Keratinocyte (primary cell): ENCODE measurements around the gene TMX1. TPM values are rescaled to one million over a fixed set of nuclear protein-coding genes. Genes with fewer than 3 reads are reported as not detected.

Experiments used
- DNase-seq: peaks from one replicate; pipeline ENCODE4 v3.0.0-alpha.2; 2011; ENCODE audit warnings: low read depth, missing footprints, low spot score
- FAIRE-seq: peaks from 2 replicates; lab custom pipeline; 2011; peaks lifted over from hg19 to GRCh38; lab: Jason Lieb, UNC
- H2AFZ ChIP-seq: 2 replicates; pipeline ENCODE4 v1.6.0; 2012; ENCODE audit warnings: low read length, control low read depth, inconsistent platforms; ENCODE audit not compliant: control insufficient read depth
- H3K27ac ChIP-seq: 2 replicates; pipeline ENCODE4 v1.5.1; 2011; ENCODE audit warnings: low read length; ENCODE audit not compliant: control insufficient read depth, insufficient read depth
- H3K27me3 ChIP-seq: 3 replicates; pipeline ENCODE4 v1.6.0; 2011; ENCODE audit warnings: low read length; ENCODE audit not compliant: control insufficient read depth, insufficient read depth; ENCODE audit errors: extremely low read depth
- H3K36me3 ChIP-seq, 2 experiments: 2 replicates in 1 of 2; 3 replicates in 1 of 2; pipeline ENCODE4 v1.5.1; 2011; ENCODE audit warnings: low read length in 2 of 2, mild to moderate bottlenecking in 1 of 2; ENCODE audit not compliant: control insufficient read depth in 2 of 2, insufficient read depth in 2 of 2; ENCODE audit errors: extremely low read depth in 1 of 2
- H3K4me1 ChIP-seq: 3 replicates; pipeline ENCODE4 v1.5.1; 2011; ENCODE audit warnings: low read length; ENCODE audit not compliant: control insufficient read depth, insufficient read depth; ENCODE audit errors: extremely low read depth
- H3K4me2 ChIP-seq: 3 replicates; pipeline ENCODE4 v1.6.0; 2011; ENCODE audit warnings: low read depth, low read length; ENCODE audit not compliant: control insufficient read depth, insufficient read depth; ENCODE audit errors: extremely low read depth
- H3K4me3 ChIP-seq, 3 experiments: fragments of 200-600 bp in 1 of 3; sonication (generic) in 1 of 3; 2 replicates in 2 of 3; 3 replicates in 1 of 3; pipeline ENCODE4 v1.5.1; 2011 to 2016; ENCODE audit warnings: low read length in 3 of 3, mild to moderate bottlenecking in 3 of 3, control low read depth in 2 of 3, inconsistent platforms in 1 of 3, low read depth in 1 of 3, mixed read lengths in 1 of 3, mixed run types in 1 of 3, moderate library complexity in 1 of 3; ENCODE audit not compliant: control insufficient read depth in 2 of 3, insufficient read depth in 2 of 3; ENCODE audit errors: extremely low read depth in 1 of 3
- H3K79me2 ChIP-seq: 2 replicates; pipeline ENCODE4 v1.6.0; 2012; ENCODE audit warnings: low read length; ENCODE audit not compliant: control insufficient read depth, insufficient read depth
- H3K9ac ChIP-seq: 3 replicates; pipeline ENCODE4 v1.6.0; 2011; ENCODE audit warnings: low read length; ENCODE audit not compliant: control insufficient read depth, insufficient read depth; ENCODE audit errors: extremely low read depth
- H3K9me1 ChIP-seq: 3 replicates; pipeline ENCODE4 v1.6.0; 2011; ENCODE audit warnings: low read length; ENCODE audit not compliant: control insufficient read depth, insufficient read depth; ENCODE audit errors: extremely low read depth
- H3K9me3 ChIP-seq: 2 replicates; pipeline ENCODE4 v1.5.1; 2012; ENCODE audit warnings: low read depth, low read length; ENCODE audit not compliant: control insufficient read depth
- H4K20me1 ChIP-seq: 3 replicates; pipeline ENCODE4 v1.6.0; 2011; ENCODE audit warnings: low read length; ENCODE audit not compliant: control insufficient read depth, insufficient read depth; ENCODE audit errors: extremely low read depth
- CTCF ChIP-seq, 3 experiments: IDR thresholded peaks in 1 of 3; conservative IDR thresholded peaks in 1 of 3; optimal IDR thresholded peaks in 1 of 3; 2 replicates in 2 of 3; 3 replicates in 1 of 3; pipeline versions ENCODE3 to v1.5.1; 2011; ENCODE audit warnings: low read length in 3 of 3, mild to moderate bottlenecking in 3 of 3, moderate library complexity in 2 of 3, control low read depth in 1 of 3, inconsistent platforms in 1 of 3; ENCODE audit not compliant: insufficient read depth in 2 of 3; ENCODE audit errors: extremely low read depth in 1 of 3
- EZH2 ChIP-seq: IDR thresholded peaks from one replicate; pipeline ENCODE4 v1.6.1; 2012; ENCODE audit warnings: inconsistent platforms, mild to moderate bottlenecking, low read length, moderate library complexity
- dilution Hi-C: fragments of 300-500 bp; cut with MboI; formaldehyde crosslinking; loops from one replicate; pipeline ENCODE4 v1.7.0; 2020; ENCODE audit warnings: low sequenced_read_pairs; ENCODE audit not compliant: extremely low pct_ligation_motif_present
- polyA plus RNA-seq, 5 experiments: library from polyadenylated mRNA; depleted of rRNA in 3 of 5; stranded (reverse) in 3 of 5; stranded (forward) in 1 of 5; unstranded in 1 of 5; fragments of >200 nt; gene quantifications; 1 replicate in 1 of 5; 2 replicates in 3 of 5; 3 replicates in 1 of 5; pipeline versions ENCODE4 v1.2.1 to v1.2.3, GENCODE V29; 2011 to 2012; ENCODE audit warnings: missing spikeins in 2 of 5, low read depth in 1 of 5, low replicate concordance in 1 of 5

TMX1 gene
- polyA plus RNA-seq, 1 donor (not counting 4 experiments of a cell fraction or from before 2014, with no cell fraction given): 36.0 TPM

GRCh38 chr14:51242545-51243490 is 2.8 kb downstream of the TMX1 start:
- peaks cover 53% of the 10 kb centered on the region for H3K79me2 ChIP-seq
- FAIRE-seq (no peak), DNase-seq (no peak)
- H3K4me1 ChIP-seq: peaks cover 20% of the 10 kb centered on the region
- H3K9me3 ChIP-seq: no peaks in the 10 kb centered on the region
- H3K27ac ChIP-seq: peak overlapping the region; percentile 11
- peaks cover 7 to 9% of the 10 kb centered on the region in 2 experiments for H3K36me3 ChIP-seq
- H3K27me3 ChIP-seq: no peaks in the 10 kb centered on the region
- H3K4me2 ChIP-seq: peak overlapping the region; percentile 46
- no peak overlapping the region for H2AFZ ChIP-seq
- no peaks in the 10 kb centered on the region for H4K20me1 ChIP-seq
- H3K9me1 ChIP-seq: no peaks in the 10 kb centered on the region
- H3K9ac ChIP-seq: no peak overlapping the region
- dilution Hi-C loops: no loop called here
- TF ChIP-seq EZH2: no peak
- no peak for TF ChIP-seq CTCF (optimal IDR thresholded peaks at IDR 0.05 in 1 of 3, IDR thresholded peaks at IDR 0.05 in 1 of 3, conservative IDR thresholded peaks at IDR 0.05 in 1 of 3; ENCODE audit: extremely low read depth in 1 of 3, insufficient read depth in 2 of 3, low read length in 3 of 3)
- peak overlapping the region in 1 of 3 experiments; percentile 9 for H3K4me3 ChIP-seq

DNA sequence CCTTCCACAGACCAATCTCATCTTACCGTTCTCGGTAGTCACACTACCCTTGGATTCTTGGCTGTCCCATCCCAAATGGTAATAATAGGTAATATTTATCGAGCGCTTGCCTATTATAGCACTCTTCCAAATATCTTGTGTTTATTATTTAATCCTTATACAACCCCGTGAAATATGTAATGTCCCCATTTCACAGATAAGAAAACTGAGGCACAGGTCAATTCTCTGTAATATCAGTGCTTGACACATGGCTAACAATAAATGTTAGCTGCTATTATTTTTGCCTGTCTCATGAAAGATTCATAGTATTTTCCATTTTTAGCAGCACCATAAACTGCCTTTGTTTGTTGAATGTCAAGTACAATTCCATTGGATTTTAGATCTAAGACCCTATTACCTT is 4.5 kb downstream of the TMX1 start:
- Histone ChIP-seq H3K9ac (no peak overlapping the region), H3K4me1 (peaks cover 18% of the 10 kb centered on the region), H3K79me2 (peaks cover 53% of the 10 kb centered on the region), H3K4me2 (no peak overlapping the region), H4K20me1 (no peaks in the 10 kb centered on the region), H3K9me3 (no peaks in the 10 kb centered on the region), H3K27ac (no peak overlapping the region), H2AFZ (no peak overlapping the region), H3K9me1 (no peaks in the 10 kb centered on the region), H3K4me3 (no peak overlapping the region), H3K36me3 (peaks cover 7 to 13% of the 10 kb centered on the region in 2 experiments), H3K27me3 (no peaks in the 10 kb centered on the region)
- no peak for TF ChIP-seq EZH2
- no peak for TF ChIP-seq CTCF (optimal IDR thresholded peaks at IDR 0.05 in 1 of 3, IDR thresholded peaks at IDR 0.05 in 1 of 3, conservative IDR thresholded peaks at IDR 0.05 in 1 of 3; ENCODE audit: extremely low read depth in 1 of 3, insufficient read depth in 2 of 3, low read length in 3 of 3)
- FAIRE-seq: no peak
- dilution Hi-C loops: no loop called here
- DNase-seq: no peak
